Natural killer cell (primary cell): ENCODE results near the gene FGF16. TPM values are rescaled to one million over a fixed set of nuclear protein-coding genes. Genes with fewer than 3 reads are reported as not detected.
"Not testable (repeated sequence)": the region's sequence is repeated elsewhere in the genome, so short reads cannot be mapped to it uniquely, and the experiment has no call there.

Source experiments
- ATAC-seq, 3 donors: fragments of 150-1000 bp in 2 of 3; fragments of 200-7000 bp in 1 of 3; cut with Tn5 transposase; 1 replicate in 1 of 3; 2 replicates in 2 of 3; pipeline ENCODE4 v1.10.0; 2021; ENCODE audit warnings: mild to moderate bottlenecking in 2 of 3, moderate library complexity in 2 of 3
- DNase-seq, 2 donors: peaks; one replicate each; pipeline versions ENCODE4 v3.0.0 to v3.0.0-alpha.2; 2013 to 2021; ENCODE audit warnings: mixed read lengths in 1 of 2
- H3K27ac ChIP-seq: one replicate; pipeline ENCODE4 v1.5.1; 2013; ENCODE audit warnings: mild to moderate bottlenecking, low read length
- H3K27me3 ChIP-seq: one replicate; pipeline ENCODE4 v1.6.1; 2013; ENCODE audit warnings: low read length; ENCODE audit not compliant: control insufficient read depth, insufficient read depth
- H3K36me3 ChIP-seq: one replicate; pipeline ENCODE4 v1.6.1; 2013; ENCODE audit warnings: low read length; ENCODE audit not compliant: control insufficient read depth, insufficient read depth
- H3K4me1 ChIP-seq: one replicate; pipeline ENCODE4 v1.6.1; 2013; ENCODE audit warnings: low read length; ENCODE audit not compliant: control insufficient read depth, insufficient read depth
- H3K4me3 ChIP-seq: one replicate; pipeline ENCODE4 v1.5.1; 2013; ENCODE audit warnings: low read length
- H3K9me3 ChIP-seq: one replicate; pipeline ENCODE4 v1.6.1; 2013; ENCODE audit warnings: low read length; ENCODE audit not compliant: control insufficient read depth, insufficient read depth
- H3K27ac Mint-ChIP-seq, 2 donors: one replicate each; pipeline ENCODE4 v1.8.0; 2022; ENCODE audit warnings: mild to moderate bottlenecking in 2 of 2, mixed read lengths in 2 of 2, moderate library complexity in 1 of 2
- H3K27me3 Mint-ChIP-seq, 2 donors: one replicate each; pipeline ENCODE4 v1.8.0; 2022; ENCODE audit warnings: low read depth in 2 of 2, mixed read lengths in 2 of 2
- H3K36me3 Mint-ChIP-seq: one replicate; pipeline ENCODE4 v1.8.0; 2022; ENCODE audit warnings: mixed read lengths
- H3K4me1 Mint-ChIP-seq, 2 donors: one replicate each; pipeline ENCODE4 v1.8.0; 2022; ENCODE audit warnings: mixed read lengths in 2 of 2
- H3K4me3 Mint-ChIP-seq: one replicate; pipeline ENCODE4 v1.8.0; 2022; ENCODE audit warnings: mild to moderate bottlenecking, moderate library complexity, mixed read lengths
- H3K9me3 Mint-ChIP-seq, 2 donors: one replicate each; pipeline ENCODE4 v1.8.0; 2022; ENCODE audit warnings: mixed read lengths in 2 of 2
- WGBS: methylation state at CpG from one replicate; pipeline ENCODE4 v1.1.7; 2013; ENCODE audit warnings: missing lambda C conversion rate; ENCODE audit not compliant: insufficient coverage; 5-methylcytosine and 5-hydroxymethylcytosine counted together
- intact Hi-C: fragments of 100-400 bp; cut with micrococcal nuclease; formaldehyde crosslinking; loops from one replicate; pipeline ENCODE4 v1.14.2; 2022
- total RNA-seq, 4 donors: library from RNA; stranded (reverse); fragments of 120-200 nt in 1 of 4; gene quantifications; one replicate each; pipeline versions ENCODE4 v1.2.3 to v1.2.4, GENCODE V29; 2013 to 2022
- TF ChIP-seq, protein P1 (sequence below): fragments of 200-600 bp; IDR thresholded peaks from one replicate; pipeline ENCODE4 v1.8.0; 2022; ENCODE audit warnings: antibody characterized with exemption

The FGF16 gene
- total RNA-seq = not detected
- total RNA-seq (2013) = not detected

DNA sequence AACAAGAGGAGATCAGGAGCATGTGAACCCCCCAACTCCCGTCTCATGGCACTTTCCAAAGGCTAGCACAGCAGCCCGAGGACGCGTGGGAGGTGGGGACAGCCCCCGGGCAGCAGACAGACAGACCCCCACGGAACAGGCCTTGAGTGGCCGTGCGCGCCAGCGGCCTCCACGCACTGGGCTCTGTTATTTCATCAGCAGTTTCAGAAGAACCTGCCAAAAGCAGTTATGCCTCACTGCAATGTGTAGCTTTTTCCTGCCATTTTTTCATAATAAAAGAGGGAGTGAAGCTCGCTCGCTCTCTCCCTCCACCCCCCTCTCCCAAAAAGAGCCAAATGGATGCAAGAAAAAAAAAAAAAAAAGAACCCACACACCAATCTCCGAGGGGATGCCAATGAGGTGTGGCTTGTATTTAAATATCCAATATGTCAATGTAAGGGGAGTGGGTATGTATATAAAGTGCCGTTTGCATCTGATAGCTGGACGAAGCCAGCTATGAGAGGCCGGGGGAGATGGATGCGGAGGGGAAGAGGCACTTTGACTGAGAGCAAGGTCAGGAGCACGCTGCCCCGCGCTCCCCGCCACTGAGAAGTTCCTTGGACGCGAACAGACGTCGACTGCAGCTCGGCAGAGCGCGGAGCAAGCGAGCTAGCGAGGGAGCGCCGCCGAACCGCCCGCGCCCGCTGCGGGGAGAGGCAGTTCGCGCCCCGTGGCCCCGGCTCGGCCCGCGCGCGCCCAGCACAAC, at the start of gene FGF16:
FGF16 (plus strand) TSS at position 482 of the 745 bp plus-strand sequence. CDS start 286 bp downstream, outside the sequence.
- peak within 1 kb of the TSS; percentile 1 for H3K4me3 ChIP-seq
- Mint-ChIP-seq H3K9me3 (no peaks in the 10 kb centered on the region), H3K4me3 (peak within 1 kb of the TSS; percentile 69), H3K27ac (no peak within 1 kb of the TSS), H3K27me3 (peaks cover 25 to 39% of the 10 kb centered on the region in 2 donors), H3K4me1 (peaks cover 8 to 15% of the 10 kb centered on the region in 2 donors), H3K36me3 (no peaks in the 10 kb centered on the region)
- peak in 1 of 3 donors; percentile 37 for ATAC-seq
- peaks cover 22% of the 10 kb centered on the region for H3K4me1 ChIP-seq
- peak in 1 of 2 donors; percentile 9 for DNase-seq
- H3K9me3 ChIP-seq = no peaks in the 10 kb centered on the region
- TF ChIP-seq, protein P1, sequence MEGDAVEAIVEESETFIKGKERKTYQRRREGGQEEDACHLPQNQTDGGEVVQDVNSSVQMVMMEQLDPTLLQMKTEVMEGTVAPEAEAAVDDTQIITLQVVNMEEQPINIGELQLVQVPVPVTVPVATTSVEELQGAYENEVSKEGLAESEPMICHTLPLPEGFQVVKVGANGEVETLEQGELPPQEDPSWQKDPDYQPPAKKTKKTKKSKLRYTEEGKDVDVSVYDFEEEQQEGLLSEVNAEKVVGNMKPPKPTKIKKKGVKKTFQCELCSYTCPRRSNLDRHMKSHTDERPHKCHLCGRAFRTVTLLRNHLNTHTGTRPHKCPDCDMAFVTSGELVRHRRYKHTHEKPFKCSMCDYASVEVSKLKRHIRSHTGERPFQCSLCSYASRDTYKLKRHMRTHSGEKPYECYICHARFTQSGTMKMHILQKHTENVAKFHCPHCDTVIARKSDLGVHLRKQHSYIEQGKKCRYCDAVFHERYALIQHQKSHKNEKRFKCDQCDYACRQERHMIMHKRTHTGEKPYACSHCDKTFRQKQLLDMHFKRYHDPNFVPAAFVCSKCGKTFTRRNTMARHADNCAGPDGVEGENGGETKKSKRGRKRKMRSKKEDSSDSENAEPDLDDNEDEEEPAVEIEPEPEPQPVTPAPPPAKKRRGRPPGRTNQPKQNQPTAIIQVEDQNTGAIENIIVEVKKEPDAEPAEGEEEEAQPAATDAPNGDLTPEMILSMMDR = no peak
- intact Hi-C loops = no loop called here
- peaks cover 9% of the 10 kb centered on the region for H3K27me3 ChIP-seq
- no peak within 1 kb of the TSS for H3K27ac ChIP-seq
- 2% methylated on average over 45 of the region's 48 CpGs for WGBS
- no peaks in the 10 kb centered on the region for H3K36me3 ChIP-seq

DNA sequence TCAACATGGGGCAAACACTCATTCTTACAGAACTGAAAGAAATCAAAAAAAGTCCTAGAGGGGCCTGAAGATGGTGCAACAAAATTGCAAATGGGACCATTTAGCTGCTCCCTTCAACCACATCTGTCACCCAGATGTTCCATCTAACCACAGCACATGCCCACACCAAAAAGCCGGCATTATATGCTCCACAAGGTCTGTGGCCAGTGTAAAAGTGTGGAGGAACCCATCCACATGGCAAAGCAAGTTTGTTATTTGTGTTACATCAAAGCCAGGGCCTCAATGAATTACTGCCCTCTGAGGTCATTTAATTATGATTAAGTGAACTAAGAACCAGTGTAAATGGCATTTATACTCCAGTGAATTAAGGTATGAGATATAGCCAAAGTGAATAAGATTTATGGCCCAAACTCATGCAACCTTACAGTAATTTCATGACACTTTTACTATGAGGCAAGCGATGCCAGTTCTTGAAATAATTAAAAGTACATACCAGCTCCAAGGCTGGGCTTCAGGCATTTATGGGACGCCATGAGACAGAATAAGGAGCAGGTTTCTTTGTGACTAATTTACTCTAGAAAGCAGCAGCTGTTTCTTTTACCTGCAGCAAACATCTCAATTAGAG, 48.7 kb upstream of the FGF16 start:
- intact Hi-C loops = no loop called here
- H3K4me1 Mint-ChIP-seq = no peaks in the 10 kb centered on the region

DNA sequence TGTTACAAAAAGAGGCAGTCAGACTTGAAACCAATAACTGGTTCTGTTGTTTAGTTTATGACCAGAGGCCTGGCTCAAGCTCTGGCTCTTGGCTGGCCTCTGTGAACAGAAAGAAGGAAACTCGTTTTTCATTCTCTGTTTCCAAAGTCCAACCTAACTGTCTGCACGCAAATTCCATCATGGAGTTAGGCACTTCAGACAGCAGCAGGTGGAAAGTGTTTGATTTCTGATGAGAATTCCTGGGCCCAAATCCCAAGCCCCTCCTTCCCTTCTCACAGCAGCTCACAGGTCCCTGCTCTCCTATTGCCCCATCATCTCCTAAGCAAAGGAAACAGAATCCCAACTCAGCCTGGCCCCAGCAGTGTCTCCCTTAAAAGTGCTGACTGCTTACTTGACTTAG, 42.8 kb upstream of the FGF16 start:
- TF ChIP-seq, protein P1 = no peak
- DNase-seq (no peak), ATAC-seq (no peak)
- H3K27me3 Mint-ChIP-seq = peaks cover 6 to 8% of the 10 kb centered on the region in 2 donors
- intact Hi-C loops = no loop called here
- no peak overlapping the region for H3K4me3 Mint-ChIP-seq
- H3K36me3 Mint-ChIP-seq = no peaks in the 10 kb centered on the region
- Histone ChIP-seq H3K36me3 (no peaks in the 10 kb centered on the region), H3K27me3 (no peaks in the 10 kb centered on the region), H3K27ac (no peak overlapping the region), H3K9me3 (no peaks in the 10 kb centered on the region), H3K4me1 (no peaks in the 10 kb centered on the region), H3K4me3 (no peak overlapping the region)
- peaks cover 0 to 3% of the 10 kb centered on the region in 2 donors for H3K9me3 Mint-ChIP-seq
- 90% methylated on average over 2 of the region's 2 CpGs for WGBS
- no peak overlapping the region for H3K27ac Mint-ChIP-seq
- no peaks in the 10 kb centered on the region for H3K4me1 Mint-ChIP-seq

More for the DNA sequence above, 48.7 kb upstream of the FGF16 start:
- H3K36me3 ChIP-seq = no peaks in the 10 kb centered on the region
- H3K27ac Mint-ChIP-seq = no peak overlapping the region
- WGBS = 87% methylated on average over 2 of the region's 3 CpGs
- peaks cover 0 to 8% of the 10 kb centered on the region in 2 donors for H3K27me3 Mint-ChIP-seq
- H3K36me3 Mint-ChIP-seq = no peaks in the 10 kb centered on the region
- H3K27me3 ChIP-seq = no peaks in the 10 kb centered on the region
- TF ChIP-seq, protein P1 = no peak
- H3K9me3 Mint-ChIP-seq = no peaks in the 10 kb centered on the region
- no peak overlapping the region for H3K4me3 Mint-ChIP-seq
- H3K4me1 ChIP-seq = no peaks in the 10 kb centered on the region
- no peaks in the 10 kb centered on the region for H3K9me3 ChIP-seq
- ATAC-seq = no peak
- no peak for DNase-seq
- H3K27ac ChIP-seq = no peak overlapping the region
- no peak overlapping the region for H3K4me3 ChIP-seq

DNA sequence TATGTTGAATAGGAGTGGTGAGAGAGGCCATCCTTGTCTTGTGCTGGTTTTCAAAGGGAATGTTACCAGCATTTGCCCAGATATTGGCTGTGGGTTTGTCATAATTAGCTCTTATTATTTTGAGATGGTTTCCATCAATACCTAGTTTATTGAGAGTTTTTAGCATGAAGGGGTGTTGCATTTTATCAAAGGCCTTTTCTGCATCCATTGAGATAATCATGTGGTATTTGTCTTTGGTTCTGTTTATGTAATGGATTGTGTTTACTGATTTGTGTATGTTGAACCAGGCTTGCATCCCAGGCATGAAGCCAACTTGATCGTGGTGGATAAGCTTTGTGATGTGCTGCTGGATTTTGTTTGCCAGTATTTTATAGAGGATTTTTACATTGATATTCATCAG, 39.4 kb upstream of the FGF16 start:
- H3K4me1 Mint-ChIP-seq, H3K4me3 Mint-ChIP-seq, H3K9me3 Mint-ChIP-seq, H3K27me3 Mint-ChIP-seq, H3K36me3 Mint-ChIP-seq, H3K36me3 ChIP-seq, intact Hi-C loops, H3K27ac ChIP-seq, H3K27me3 ChIP-seq, DNase-seq, H3K9me3 ChIP-seq, ATAC-seq, H3K4me1 ChIP-seq, H3K4me3 ChIP-seq, H3K27ac Mint-ChIP-seq: not testable (repeated sequence)
- 86% methylated on average over 1 of the region's 1 CpG for WGBS
